Subcutaneous adipose tissue (tissue), 4 donors: ENCODE data around the gene CATSPER4. TPM values are rescaled to one million over a fixed set of nuclear protein-coding genes. Genes with fewer than 3 reads are reported as not detected.

Experiments
- total RNA-seq, 4 donors: library from RNA; depleted of rRNA; stranded (reverse); fragments of >200 nt; gene quantifications; one replicate each; pipeline ENCODE4 v1.1.0, GENCODE V29; 2016
- TF ChIP-seq, protein P1 (sequence below): fragments of 450-650 bp; IDR thresholded peaks from one replicate; pipeline ENCODE4 v1.5.1; 2016; ENCODE audit warnings: low read depth, mild to moderate bottlenecking, control low read depth, antibody characterized with exemption, moderate library complexity

Gene CATSPER4
- total RNA-seq, 4 donors from 2014 or later: not detected

DNA sequence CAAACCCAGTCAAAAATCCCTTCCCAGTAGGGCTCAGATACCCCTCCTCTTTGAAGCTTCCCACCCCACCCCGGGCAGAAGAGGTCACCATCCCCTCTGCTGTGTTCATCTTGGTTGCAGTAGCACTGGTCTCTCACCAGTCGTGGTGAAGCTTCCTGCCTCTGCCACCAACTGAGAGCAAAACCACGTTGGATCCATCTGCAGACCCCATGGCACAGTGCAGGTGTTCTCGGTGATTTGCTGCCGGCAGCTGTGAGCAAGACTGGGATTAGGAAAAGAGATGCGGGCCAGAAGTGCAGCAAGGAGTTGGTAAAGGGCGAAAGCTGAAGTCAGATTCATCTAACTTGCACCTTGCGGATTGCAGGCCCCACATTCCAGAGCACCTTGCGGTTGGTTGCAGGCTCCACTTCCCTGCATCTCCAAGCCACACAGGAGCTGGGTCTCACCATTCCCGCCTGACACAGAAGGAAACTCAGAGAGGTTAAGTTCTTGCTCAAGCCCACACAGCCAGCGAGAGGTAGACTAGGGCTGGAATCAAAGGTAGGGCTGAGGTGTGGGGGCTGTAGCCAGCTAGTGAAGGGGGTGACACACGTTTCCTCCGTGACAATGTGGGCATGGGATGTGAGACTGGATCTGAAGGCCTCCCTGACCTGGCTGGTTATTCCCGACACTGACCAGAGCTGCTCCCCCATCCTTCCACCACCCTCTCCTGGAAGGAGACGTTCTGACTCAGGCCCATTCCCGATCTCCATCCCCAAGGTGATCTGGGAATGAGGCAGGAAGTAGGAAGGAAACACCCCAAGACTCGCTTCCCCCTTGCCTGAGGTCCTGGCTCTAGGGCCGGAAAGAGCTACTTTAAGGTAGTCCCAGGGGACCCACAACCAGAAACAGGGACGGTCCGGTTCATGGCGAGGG, 34.8 kb upstream of the CATSPER4 start:
- TF ChIP-seq, protein P1, sequence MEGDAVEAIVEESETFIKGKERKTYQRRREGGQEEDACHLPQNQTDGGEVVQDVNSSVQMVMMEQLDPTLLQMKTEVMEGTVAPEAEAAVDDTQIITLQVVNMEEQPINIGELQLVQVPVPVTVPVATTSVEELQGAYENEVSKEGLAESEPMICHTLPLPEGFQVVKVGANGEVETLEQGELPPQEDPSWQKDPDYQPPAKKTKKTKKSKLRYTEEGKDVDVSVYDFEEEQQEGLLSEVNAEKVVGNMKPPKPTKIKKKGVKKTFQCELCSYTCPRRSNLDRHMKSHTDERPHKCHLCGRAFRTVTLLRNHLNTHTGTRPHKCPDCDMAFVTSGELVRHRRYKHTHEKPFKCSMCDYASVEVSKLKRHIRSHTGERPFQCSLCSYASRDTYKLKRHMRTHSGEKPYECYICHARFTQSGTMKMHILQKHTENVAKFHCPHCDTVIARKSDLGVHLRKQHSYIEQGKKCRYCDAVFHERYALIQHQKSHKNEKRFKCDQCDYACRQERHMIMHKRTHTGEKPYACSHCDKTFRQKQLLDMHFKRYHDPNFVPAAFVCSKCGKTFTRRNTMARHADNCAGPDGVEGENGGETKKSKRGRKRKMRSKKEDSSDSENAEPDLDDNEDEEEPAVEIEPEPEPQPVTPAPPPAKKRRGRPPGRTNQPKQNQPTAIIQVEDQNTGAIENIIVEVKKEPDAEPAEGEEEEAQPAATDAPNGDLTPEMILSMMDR: no peak

DNA sequence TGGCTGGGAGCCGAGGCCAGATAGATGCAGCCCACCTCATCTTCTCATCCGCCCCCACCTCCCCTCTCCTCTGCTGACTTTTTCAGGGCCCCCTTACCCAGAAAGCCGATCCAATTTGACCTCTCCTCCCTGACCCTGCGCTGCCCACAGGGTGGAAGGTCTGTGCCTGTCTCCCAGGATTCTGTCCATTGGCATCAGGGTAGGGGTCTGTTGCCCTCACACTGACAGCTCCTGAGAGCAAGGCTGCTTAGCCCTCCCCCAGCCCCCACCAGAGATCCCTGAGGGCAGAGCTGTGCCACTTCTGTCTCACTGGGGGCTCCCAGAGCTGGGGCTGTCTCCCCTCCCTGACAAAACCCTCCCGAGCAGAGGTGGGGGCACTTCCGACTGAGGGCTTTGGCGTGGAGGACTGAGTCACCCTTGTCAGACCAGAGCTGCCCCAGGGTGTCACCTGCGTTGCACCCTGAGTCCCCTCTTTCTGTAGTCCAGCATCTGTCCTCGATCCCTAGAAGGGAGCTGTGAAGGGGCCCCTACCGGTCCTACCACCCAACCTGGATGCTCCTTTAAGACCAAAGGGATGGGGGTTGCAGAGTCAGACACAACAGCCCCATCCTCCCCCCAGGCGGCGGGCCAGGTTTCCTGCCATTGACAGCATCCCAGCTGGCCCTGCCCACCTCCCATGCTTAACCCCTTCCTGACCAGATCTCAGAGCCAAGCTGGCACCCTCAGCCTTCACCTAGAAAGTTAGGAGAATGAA, 33.9 kb upstream of the CATSPER4 start:
- TF ChIP-seq, protein P1: no peak

DNA sequence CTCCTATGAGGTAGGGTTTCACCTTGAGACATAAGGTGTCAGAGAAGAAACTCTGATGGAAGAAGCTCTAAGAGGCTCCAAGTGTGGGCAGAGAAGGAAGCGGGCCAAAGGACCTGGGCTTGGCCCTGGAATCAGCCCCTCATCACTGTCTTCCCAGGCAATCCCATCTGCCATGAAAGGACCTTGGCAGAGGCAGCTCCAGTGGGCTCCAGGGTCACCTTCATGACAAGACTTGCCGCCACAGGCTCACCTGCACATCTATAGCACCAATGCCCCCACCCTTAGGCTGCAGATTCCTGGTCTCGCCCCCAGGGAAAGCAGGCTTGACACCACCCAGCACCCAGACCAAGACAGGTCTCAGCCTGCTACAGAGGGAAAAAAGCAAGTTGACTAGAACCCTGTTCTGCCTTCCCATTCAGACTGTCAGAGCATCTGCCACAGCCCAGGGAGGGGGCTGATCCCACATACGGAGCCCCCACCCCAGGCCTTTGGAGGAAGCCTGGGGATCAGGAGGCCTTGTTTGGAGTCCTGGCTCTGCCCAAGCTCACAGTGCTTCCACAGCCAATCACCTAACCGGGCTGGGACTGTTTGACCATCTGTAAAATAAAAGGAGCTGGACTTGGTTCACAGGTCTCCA, 32.0 kb upstream of the CATSPER4 start:
- TF ChIP-seq, protein P1: no peak

DNA sequence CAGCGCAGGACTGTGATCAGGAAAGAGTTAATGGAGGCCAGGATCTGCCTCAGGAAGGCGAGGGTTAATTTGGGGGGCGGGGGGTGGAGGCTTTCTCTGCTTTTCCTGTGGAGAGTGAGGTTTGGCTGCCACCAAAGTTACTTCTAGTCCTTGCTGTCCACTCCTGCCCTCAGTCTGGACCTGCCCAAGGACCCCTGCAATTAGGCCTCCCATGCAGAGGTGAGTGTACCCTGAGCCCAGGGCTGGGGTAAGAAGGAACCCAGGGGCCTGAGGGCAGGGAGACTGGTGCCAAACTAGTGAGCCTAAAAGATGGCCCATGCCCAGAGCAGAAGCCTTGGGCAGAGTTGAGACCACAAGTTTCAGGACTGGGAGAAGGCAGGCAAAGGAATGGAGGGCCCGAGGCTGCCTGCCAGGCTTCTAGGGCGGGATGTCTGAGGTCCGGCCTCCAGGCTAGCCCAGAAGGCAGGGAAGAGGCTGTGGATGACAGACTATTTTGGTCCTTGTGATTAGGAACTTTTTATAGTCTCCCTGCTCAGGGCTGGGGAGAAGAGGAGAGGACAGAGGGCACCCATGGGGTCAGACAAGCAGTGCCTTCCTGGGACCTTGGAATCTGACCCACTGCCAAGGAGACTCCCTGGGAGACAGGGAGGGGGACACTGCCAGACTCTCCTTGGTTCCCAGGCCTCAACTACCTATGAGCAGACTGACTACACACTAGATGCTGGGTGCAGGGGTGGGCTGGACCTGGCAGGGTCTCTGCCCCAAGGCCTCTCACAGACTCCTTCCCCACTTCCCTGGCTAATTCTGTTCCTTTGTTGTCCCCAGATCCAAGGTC, 31.3 kb upstream of the CATSPER4 start, which contains the start of gene FAM110D:
FAM110D (plus strand) TSS at position 172 of the 835 bp plus-strand sequence. CDS start 2,213 bp downstream, outside the sequence.
- TF ChIP-seq, protein P1: no peak

DNA sequence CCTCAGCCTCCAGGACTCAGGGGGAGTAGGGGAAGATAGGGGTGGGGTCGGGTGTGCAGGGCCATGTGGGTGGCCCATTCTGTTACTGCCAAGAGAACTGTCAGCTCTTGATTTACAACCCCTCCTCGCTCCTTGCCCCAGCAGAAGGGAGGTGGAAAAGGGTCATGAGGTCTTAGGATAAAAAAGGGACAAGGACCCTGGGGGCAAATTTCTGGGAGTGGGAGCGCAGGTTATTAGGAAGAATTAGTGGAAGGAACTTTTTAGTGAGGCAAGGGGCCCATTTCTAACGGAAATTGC, 30.7 kb upstream of the CATSPER4 start:
- TF ChIP-seq, protein P1: no peak

DNA sequence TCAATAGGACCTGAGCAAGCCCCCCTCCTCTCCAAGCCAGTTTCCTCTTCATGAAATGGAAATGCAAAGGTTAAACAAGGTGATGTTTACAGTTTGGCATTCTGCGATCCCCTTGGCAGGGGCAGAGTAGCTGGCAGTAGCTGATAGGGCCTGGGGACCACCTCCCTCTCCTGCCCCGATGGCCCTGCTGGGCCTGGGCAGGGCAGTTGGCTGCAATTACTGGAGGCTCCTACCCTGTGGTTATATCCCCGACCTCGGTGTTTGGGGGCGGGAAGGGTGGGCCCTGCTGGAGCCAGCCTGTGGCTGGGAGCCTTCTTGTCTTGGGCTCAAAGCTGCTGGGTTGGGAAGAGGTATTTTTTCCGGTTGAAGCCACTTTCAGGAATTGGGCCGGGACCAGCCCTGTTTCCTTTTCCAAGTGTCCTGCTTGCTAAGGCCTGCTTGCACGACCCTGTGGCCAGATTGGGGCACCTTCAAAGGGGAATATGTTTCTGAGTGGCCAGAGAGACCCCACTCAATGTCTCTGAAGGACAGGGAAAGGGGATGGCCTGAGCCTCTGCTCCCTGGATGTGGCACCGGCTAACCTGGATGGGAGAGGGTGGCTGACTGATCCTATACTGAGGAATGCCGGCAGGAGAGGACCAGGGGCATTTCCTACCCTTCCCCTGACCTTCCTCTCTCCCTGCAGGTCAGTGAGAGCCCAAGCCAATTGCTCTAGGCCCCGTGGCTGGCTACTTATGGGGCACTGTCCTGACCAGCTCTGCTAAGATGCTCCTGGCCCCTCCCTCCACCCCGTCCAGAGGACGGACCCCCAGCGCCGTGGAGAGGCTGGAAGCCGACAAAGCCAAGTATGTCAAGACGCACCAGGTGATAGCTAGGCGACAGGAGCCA, 29.6 kb upstream of the CATSPER4 start:
- TF ChIP-seq, protein P1: no peak
